ENCODE data around the gene METTL24.

DNA sequence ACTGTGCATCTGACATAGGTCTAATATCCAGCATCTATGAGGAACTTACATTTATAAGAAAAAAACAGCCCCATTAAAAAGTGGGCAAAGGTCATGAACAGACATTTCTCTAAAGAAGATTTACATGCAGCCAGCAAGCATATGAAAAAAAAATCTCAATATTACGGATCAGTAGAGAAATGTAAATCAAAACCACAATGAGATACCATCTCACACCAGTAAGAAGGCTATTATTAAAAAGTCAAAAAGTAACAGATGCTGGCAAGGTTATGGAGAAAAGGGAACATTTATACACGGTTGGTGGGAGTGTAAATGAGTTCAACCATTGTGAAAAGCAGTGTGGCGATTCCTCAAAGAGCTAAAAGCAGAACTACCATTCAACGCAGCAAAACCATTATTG, 13.1 kb downstream of the METTL24 start:
- TF ChIP-seq POLR2A (IDR thresholded peaks at IDR 0.05) (no peak), EP300 (IDR thresholded peaks at IDR 0.05) (no peak), POLR2AphosphoS5 (IDR thresholded peaks at IDR 0.05) (no peak)
- TF ChIP-seq, protein P1, sequence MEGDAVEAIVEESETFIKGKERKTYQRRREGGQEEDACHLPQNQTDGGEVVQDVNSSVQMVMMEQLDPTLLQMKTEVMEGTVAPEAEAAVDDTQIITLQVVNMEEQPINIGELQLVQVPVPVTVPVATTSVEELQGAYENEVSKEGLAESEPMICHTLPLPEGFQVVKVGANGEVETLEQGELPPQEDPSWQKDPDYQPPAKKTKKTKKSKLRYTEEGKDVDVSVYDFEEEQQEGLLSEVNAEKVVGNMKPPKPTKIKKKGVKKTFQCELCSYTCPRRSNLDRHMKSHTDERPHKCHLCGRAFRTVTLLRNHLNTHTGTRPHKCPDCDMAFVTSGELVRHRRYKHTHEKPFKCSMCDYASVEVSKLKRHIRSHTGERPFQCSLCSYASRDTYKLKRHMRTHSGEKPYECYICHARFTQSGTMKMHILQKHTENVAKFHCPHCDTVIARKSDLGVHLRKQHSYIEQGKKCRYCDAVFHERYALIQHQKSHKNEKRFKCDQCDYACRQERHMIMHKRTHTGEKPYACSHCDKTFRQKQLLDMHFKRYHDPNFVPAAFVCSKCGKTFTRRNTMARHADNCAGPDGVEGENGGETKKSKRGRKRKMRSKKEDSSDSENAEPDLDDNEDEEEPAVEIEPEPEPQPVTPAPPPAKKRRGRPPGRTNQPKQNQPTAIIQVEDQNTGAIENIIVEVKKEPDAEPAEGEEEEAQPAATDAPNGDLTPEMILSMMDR (IDR thresholded peaks at IDR 0.05) = no peak
